MM.1S (cell line): ENCODE results near the gene POLR3GL.

Source experiments
- EZH2 ChIP-seq: fragments of 300-600 bp; sonication (generic); optimal IDR thresholded peaks from 2 replicates; pipeline ENCODE3; 2017; ENCODE audit warnings: low read depth, mild to moderate bottlenecking, antibody characterized with exemption, low read length, mixed read lengths
- TF ChIP-seq, protein P1 (sequence below): fragments of 300-600 bp; sonication (generic); IDR thresholded peaks from 2 replicates; pipeline ENCODE4 v1.5.1; 2016; ENCODE audit warnings: antibody characterized with exemption, low read length, mixed read lengths

DNA sequence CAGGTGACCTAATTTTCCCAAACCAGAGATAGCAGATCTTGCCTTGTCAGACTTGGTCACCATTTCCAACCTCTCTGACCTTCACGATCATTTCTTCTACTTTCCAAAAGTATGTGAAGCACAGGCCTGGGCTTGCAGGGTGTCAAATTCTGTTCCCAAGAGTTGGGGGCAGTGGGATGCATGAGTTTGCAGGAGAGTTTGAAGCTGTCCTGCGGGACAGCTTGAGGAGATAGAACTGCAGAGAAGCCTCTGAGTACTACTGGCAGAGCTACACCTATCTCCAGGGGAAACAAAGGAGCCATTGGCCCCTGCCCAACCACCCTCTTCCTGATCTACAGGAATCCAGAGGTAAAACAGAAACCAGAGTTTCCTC is 20.6 kb downstream of the POLR3GL start:
- TF ChIP-seq, protein P1, sequence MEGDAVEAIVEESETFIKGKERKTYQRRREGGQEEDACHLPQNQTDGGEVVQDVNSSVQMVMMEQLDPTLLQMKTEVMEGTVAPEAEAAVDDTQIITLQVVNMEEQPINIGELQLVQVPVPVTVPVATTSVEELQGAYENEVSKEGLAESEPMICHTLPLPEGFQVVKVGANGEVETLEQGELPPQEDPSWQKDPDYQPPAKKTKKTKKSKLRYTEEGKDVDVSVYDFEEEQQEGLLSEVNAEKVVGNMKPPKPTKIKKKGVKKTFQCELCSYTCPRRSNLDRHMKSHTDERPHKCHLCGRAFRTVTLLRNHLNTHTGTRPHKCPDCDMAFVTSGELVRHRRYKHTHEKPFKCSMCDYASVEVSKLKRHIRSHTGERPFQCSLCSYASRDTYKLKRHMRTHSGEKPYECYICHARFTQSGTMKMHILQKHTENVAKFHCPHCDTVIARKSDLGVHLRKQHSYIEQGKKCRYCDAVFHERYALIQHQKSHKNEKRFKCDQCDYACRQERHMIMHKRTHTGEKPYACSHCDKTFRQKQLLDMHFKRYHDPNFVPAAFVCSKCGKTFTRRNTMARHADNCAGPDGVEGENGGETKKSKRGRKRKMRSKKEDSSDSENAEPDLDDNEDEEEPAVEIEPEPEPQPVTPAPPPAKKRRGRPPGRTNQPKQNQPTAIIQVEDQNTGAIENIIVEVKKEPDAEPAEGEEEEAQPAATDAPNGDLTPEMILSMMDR: no peak
- TF ChIP-seq EZH2: no peak
